ENCODE data around the gene CBR3. TPM values are rescaled to one million over a fixed set of nuclear protein-coding genes. Genes with fewer than 3 reads are reported as not detected.

CBR3 gene
- polyA plus RNA-seq, 1 experiment, result 10.2 TPM

DNA sequence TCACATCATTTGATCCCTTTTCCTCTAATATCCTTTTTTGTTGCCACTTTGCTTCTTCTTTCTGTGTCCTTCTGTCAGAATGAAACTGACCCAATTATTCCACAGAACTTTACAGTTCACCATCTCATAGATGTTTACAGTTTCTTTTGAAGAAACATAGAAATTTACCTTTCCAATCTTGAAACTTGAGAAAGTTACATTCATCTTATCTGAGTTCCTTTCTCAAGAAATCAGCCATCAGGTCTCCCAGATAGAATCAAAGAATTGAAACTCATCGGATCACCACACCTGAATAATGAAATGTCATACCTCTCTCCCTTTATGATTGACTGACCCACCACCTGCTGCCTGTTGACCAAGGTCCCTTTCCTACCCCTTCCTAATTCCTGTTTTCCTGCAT is 41.4 kb upstream of the CBR3 start:
- POLR2A ChIA-PET, result no interaction called here
- no peak for DNase-seq (ENCODE audit: low read depth, low spot score)
- CTCF ChIA-PET, result interaction anchor here (1.0 kb wide), 1 partner anchor 20 kb away, joined by 4 read pairs; no protein-coding TSS in a partner anchor
- no peak overlapping the region for H3K27ac ChIP-seq (ENCODE audit: low read depth, low read length)
- TF ChIP-seq, protein P1, sequence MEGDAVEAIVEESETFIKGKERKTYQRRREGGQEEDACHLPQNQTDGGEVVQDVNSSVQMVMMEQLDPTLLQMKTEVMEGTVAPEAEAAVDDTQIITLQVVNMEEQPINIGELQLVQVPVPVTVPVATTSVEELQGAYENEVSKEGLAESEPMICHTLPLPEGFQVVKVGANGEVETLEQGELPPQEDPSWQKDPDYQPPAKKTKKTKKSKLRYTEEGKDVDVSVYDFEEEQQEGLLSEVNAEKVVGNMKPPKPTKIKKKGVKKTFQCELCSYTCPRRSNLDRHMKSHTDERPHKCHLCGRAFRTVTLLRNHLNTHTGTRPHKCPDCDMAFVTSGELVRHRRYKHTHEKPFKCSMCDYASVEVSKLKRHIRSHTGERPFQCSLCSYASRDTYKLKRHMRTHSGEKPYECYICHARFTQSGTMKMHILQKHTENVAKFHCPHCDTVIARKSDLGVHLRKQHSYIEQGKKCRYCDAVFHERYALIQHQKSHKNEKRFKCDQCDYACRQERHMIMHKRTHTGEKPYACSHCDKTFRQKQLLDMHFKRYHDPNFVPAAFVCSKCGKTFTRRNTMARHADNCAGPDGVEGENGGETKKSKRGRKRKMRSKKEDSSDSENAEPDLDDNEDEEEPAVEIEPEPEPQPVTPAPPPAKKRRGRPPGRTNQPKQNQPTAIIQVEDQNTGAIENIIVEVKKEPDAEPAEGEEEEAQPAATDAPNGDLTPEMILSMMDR (IDR thresholded peaks at IDR 0.05; ENCODE audit: low read depth, low read length), result no peak
- no peak overlapping the region for H3K4me3 ChIP-seq (ENCODE audit: low read depth, low read length)
- peaks cover 3% of the 10 kb centered on the region for H3K27me3 ChIP-seq (ENCODE audit: control insufficient read depth, insufficient read depth, low read length)
- H3K9me3 ChIP-seq (ENCODE audit: control insufficient read depth, insufficient read depth, low read length), result peaks cover 12% of the 10 kb centered on the region; the same call in 1 of the 2 replicates

DNA sequence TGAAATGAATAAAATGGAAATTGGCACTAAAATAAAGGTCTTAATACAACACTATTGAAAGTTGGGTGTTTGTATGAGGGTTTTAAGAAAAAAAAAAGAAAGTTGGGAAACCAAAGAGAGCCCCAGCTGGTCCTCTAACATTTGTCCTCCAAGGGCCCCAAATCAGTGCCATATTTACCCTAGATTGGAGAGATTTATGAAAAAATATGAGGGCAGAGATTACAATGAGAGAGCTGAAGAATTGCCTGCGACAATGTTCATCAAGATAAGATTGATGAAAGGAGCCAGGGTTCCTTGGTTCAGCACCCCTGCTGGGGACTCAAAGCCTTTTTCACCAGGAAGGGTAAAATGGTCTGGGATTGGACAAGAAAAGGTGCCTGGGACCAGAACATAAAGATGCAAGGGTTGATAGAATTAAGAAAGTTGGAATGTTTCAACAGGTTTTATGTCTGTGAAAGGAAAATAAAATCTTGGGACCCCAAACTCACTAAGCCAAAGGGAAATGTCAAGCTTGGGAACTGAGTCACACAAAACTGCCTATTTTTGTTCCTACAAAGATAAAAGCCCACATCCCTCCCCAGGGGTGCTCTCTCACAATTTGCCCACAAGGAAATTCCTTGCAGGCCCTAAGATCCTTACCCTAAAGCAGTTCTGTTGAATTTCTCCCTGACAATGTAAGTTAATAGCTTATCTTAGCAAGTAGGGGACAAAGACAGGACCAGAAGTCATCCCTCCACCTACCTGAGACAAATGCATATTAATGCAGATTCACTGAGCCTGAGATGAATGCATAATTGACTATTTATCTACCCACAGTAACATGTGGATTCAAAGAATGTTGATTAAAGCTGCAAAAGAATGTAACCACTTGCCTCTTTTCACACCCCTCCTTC is 38.2 kb upstream of the CBR3 start:
- Histone ChIP-seq H3K27me3 (ENCODE audit: control insufficient read depth, insufficient read depth, low read length) (peaks cover 8% of the 10 kb centered on the region), H3K27ac (ENCODE audit: low read depth, low read length) (no peak overlapping the region), H3K4me3 (ENCODE audit: low read depth, low read length) (no peak overlapping the region), H3K9me3 (ENCODE audit: control insufficient read depth, insufficient read depth, low read length) (peaks cover 12% of the 10 kb centered on the region; the same call in 1 of the 2 replicates)
- POLR2A ChIA-PET, result interaction anchor here (1.9 kb wide), 1 partner anchor 37 kb away, joined by 6 read pairs; the partner anchor contains the start of gene SETD4
- TF ChIP-seq, protein P1 (IDR thresholded peaks at IDR 0.05; ENCODE audit: low read depth, low read length), result no peak
- DNase-seq (ENCODE audit: low read depth, low spot score), result no peak
- CTCF ChIA-PET, result interaction anchor here (0.7 to 1.6 kb wide), 2 partner anchors 8 to 16 kb away, joined by 4 to 10 read pairs; no protein-coding TSS in a partner anchor

DNA sequence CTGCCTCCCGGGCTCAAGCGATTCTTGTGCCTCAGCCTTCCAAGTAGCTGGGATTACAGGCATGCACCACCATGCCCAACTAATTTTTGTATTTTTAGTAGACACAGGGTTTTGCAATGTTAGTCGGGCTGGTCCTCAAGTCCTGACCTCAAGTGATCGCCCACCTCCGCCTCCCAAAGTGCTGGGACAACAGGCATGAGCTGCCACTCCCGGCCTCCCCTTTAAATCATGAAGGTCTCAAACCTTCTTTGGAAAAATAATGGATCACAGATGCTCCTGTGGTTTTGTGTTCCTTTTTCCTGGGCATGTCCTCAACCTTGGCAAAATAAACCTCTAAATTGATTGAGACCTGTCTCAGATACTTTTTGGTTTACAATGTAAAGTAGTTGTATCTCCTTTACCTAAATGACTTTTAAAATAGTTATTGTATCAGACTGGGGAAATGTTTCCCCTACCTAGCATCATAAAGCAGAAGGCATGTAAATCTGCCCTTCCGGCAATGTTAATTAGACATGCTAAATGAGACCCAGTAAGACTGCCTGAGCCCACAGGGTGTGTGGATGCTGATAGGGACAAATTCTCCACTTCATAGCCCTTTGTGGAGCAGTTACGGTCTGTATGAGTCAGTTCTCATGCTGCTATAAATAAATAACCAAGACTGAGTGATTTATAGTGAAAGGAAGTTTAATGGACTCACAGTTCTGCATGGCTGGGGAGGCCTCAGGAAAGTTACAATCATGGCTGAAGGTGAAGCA is 37.3 kb upstream of the CBR3 start:
- peaks cover 5% of the 10 kb centered on the region for H3K27me3 ChIP-seq (ENCODE audit: control insufficient read depth, insufficient read depth, low read length)
- H3K27ac ChIP-seq (ENCODE audit: low read depth, low read length), result no peak overlapping the region
- ChIA-PET CTCF (interaction anchor here (1.5 to 1.6 kb wide), 2 partner anchors 15 kb away, joined by 4 to 10 read pairs; no protein-coding TSS in a partner anchor), POLR2A (interaction anchor here (1.9 kb wide), 1 partner anchor 37 kb away, joined by 6 read pairs; the partner anchor contains the start of gene SETD4)
- TF ChIP-seq, protein P1 (IDR thresholded peaks at IDR 0.05; ENCODE audit: low read depth, low read length), result no peak
- no peak for DNase-seq (ENCODE audit: low read depth, low spot score)
- peaks cover 12% of the 10 kb centered on the region; the same call in 1 of the 2 replicates for H3K9me3 ChIP-seq (ENCODE audit: control insufficient read depth, insufficient read depth, low read length)
- no peak overlapping the region for H3K4me3 ChIP-seq (ENCODE audit: low read depth, low read length)

DNA sequence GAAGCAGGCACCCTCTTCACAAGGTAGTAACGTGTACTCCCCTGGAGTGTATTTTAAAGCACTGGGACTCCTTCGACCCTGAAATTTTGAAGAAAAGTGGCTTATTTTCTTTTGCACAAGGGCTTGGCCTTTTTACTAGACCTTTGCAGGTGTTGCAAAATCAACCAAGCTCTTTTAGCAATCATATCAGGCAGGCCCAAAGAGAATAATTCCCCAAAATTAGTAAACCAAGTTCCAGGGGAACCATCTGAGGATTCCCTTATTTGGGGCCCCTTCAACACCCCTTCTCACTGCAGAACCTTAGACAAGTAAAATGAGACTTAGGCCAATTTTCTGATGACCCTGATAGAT is 36.7 kb upstream of the CBR3 start:
- peaks cover 5% of the 10 kb centered on the region for H3K27me3 ChIP-seq (ENCODE audit: control insufficient read depth, insufficient read depth, low read length)
- peaks cover 7% of the 10 kb centered on the region; the same call in 1 of the 2 replicates for H3K9me3 ChIP-seq (ENCODE audit: control insufficient read depth, insufficient read depth, low read length)
- DNase-seq (ENCODE audit: low read depth, low spot score), result no peak
- ChIA-PET CTCF (interaction anchor here (1.5 kb wide), 1 partner anchor 15 kb away, joined by 4 read pairs; no protein-coding TSS in a partner anchor), POLR2A (no interaction called here)
- no peak overlapping the region for H3K27ac ChIP-seq (ENCODE audit: low read depth, low read length)
- TF ChIP-seq, protein P1 (IDR thresholded peaks at IDR 0.05; ENCODE audit: low read depth, low read length), result no peak
- H3K4me3 ChIP-seq (ENCODE audit: low read depth, low read length), result no peak overlapping the region

All from AG04450 (cell line).